ENCODE results near the gene COQ2.
"Not testable (repeated sequence)": the region's sequence is repeated elsewhere in the genome, so short reads cannot be mapped to it uniquely, and the experiment has no call there.

Gene COQ2

GRCh38 chr4:83234902-83235644, 49.5 kb downstream of the COQ2 start:
- Mint-ChIP-seq H3K27ac (no peak overlapping the region), H3K4me1 (no peaks in the 10 kb centered on the region), H3K9me3 (no peaks in the 10 kb centered on the region), H3K36me3 (ENCODE audit: low read depth) (no peaks in the 10 kb centered on the region), H3K4me3 (no peak overlapping the region), H3K27me3 (ENCODE audit: low read depth, poor library complexity) (peaks cover 8% of the 10 kb centered on the region)
- no peak for TF ChIP-seq CTCF (IDR thresholded peaks at IDR 0.05)
- DNase-seq, result no peak

GRCh38 chr4:83234387-83234786, 50.2 kb downstream of the COQ2 start:
- H3K27me3 Mint-ChIP-seq (ENCODE audit: low read depth, poor library complexity); H3K9me3 Mint-ChIP-seq; H3K4me3 Mint-ChIP-seq; H3K27ac Mint-ChIP-seq; DNase-seq; H3K36me3 Mint-ChIP-seq (ENCODE audit: low read depth); H3K4me1 Mint-ChIP-seq: not testable (repeated sequence)

DNA sequence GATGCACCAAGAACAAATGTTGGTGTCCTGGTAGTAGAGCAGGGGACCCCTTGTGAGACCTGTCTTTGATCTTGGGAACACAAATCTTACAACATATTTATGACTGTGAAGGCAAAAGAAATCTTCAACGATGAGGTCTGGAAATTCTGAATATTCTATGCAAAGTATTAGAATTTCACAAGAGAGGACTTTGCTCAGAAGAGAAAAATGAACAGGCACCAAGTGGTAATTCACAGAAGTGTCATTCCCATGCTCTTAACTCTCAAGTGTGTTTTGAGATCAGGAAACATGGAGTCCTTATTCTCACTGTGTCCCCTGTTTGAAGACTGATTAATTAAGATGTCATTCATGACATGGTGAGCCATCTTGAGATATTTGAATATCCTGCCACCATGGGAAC, 52.5 kb downstream of the COQ2 start:
- H3K27me3 Mint-ChIP-seq (ENCODE audit: low read depth, poor library complexity), result peaks cover 3% of the 10 kb centered on the region
- DNase-seq, result no peak
- no peak overlapping the region for H3K4me3 Mint-ChIP-seq
- H3K27ac Mint-ChIP-seq, result no peak overlapping the region
- H3K36me3 Mint-ChIP-seq (ENCODE audit: low read depth), result no peaks in the 10 kb centered on the region
- H3K9me3 Mint-ChIP-seq, result no peaks in the 10 kb centered on the region
- no peak for TF ChIP-seq CTCF (IDR thresholded peaks at IDR 0.05)
- H3K4me1 Mint-ChIP-seq, result no peaks in the 10 kb centered on the region

DNA sequence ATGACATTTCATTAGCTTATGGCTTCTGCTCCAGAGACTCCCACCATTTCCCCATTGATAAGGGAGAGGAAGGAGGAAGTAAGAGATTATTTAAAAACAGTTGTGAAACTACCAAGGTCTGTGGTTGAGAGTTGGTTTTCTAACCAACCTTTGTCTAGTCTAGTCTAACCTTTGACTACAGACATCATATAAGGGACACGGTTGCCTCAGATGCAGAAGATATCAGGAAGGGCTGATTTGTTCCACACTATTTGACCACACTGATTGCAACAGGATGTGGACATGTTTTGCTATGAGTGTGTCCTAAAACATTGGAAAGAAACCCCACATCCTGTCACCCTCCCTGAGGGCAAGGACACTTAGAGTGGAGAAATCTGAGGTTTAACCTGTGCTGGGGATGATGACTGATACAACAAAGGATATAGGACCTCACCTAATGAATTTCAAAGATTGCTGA, 53.0 kb downstream of the COQ2 start:
- Mint-ChIP-seq H3K9me3 (no peaks in the 10 kb centered on the region), H3K27me3 (ENCODE audit: low read depth, poor library complexity) (no peaks in the 10 kb centered on the region), H3K36me3 (ENCODE audit: low read depth) (no peaks in the 10 kb centered on the region), H3K27ac (no peak overlapping the region), H3K4me3 (no peak overlapping the region), H3K4me1 (no peaks in the 10 kb centered on the region)
- no peak for DNase-seq
- TF ChIP-seq CTCF (IDR thresholded peaks at IDR 0.05), result no peak

DNA sequence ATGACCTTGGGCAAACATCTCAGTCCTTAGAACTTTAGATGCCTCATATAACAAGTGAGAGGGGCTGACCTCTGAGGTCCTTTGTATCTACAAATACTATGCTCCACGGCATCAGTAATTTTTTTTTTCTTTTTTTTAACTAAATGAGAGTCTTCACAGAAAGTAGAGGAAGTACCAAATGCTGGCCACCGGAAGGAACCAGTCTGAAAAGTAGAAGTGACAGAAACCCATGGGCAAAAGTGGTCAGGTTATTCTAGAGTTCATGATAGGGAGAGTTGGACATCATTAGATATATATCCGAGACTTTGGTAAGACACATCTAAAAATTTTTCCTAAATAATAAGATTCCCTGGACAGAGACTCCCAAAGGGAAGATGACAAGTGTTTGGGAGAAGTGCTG, 53.7 kb downstream of the COQ2 start:
- Mint-ChIP-seq H3K27me3 (ENCODE audit: low read depth, poor library complexity) (no peaks in the 10 kb centered on the region), H3K4me1 (no peaks in the 10 kb centered on the region), H3K36me3 (ENCODE audit: low read depth) (no peaks in the 10 kb centered on the region), H3K4me3 (no peak overlapping the region), H3K27ac (no peak overlapping the region), H3K9me3 (no peaks in the 10 kb centered on the region)
- TF ChIP-seq CTCF (IDR thresholded peaks at IDR 0.05), result no peak
- DNase-seq, result no peak

GRCh38 chr4:83229791-83230190, 54.8 kb downstream of the COQ2 start:
- TF ChIP-seq CTCF (IDR thresholded peaks at IDR 0.05), result no peak
- no peaks in the 10 kb centered on the region for H3K9me3 Mint-ChIP-seq
- no peak for DNase-seq
- no peaks in the 10 kb centered on the region for H3K27me3 Mint-ChIP-seq (ENCODE audit: low read depth, poor library complexity)
- H3K36me3 Mint-ChIP-seq (ENCODE audit: low read depth), result no peaks in the 10 kb centered on the region
- H3K4me3 Mint-ChIP-seq, result no peak overlapping the region
- no peaks in the 10 kb centered on the region for H3K4me1 Mint-ChIP-seq
- H3K27ac Mint-ChIP-seq, result no peak overlapping the region

Measured in nephron progenitor cell (in vitro differentiated cells).